Stimulated activated CD4-positive, alpha-beta T cell treated with anti-CD3 and anti-CD28 coated beads, Interleukin-2, amount 100 ng/mL, for 48 hours (primary cell): ENCODE measurements around the gene LPIN1.

Source experiments
- DNase-seq, 2 donors: peaks; one replicate each; pipeline ENCODE4 v3.0.0-alpha.2; 2020

LPIN1 gene

GRCh38 chr2:11765501-11765900, 19.1 kb downstream of the LPIN1 start:
- DNase-seq = no peak

GRCh38 chr2:11766016-11766415, 19.6 kb downstream of the LPIN1 start:
- no peak for DNase-seq

GRCh38 chr2:11767779-11768178, 21.3 kb downstream of the LPIN1 start:
- no peak for DNase-seq

GRCh38 chr2:11768946-11769345, 22.5 kb downstream of the LPIN1 start:
- no peak for DNase-seq

GRCh38 chr2:11769516-11769915, 23.1 kb downstream of the LPIN1 start:
- DNase-seq = no peak

DNA sequence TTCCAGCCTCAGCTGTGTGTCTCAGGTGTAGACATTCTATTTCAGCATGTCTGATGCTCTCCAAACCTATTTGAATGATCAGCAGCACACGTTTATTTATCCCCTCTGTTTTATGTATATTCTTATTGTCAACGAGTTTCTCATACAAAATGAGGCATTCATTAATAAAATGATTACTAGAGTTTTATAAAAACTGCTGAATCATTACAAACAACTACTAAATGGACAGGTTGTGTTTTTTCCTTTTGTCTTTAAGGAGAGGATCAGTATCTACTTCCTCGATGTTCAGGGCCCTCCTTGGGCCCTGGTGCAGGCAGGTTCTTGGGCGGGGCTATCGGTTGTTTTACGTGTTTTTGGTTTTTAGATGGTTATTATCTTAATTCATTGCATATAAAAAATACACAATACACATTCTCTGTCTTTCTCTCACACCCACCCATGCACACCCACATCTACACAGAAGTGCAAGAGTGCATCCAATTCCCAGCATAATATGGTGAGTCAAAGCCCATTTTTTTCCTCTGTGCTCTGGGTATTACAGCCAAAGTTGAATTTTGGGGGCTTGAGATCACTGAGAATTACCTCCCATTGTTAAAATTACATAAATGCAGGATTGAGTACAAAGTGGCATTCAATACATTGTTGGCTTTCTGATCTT, 24.2 kb downstream of the LPIN1 start:
- DNase-seq = no peak

- no peak for DNase-seq
Observed at GRCh38 chr2:11771971-11772615, 25.7 kb downstream of the LPIN1 start.

- no peak for DNase-seq
Observed at GRCh38 chr2:11773111-11773510, 26.7 kb downstream of the LPIN1 start.

DNA sequence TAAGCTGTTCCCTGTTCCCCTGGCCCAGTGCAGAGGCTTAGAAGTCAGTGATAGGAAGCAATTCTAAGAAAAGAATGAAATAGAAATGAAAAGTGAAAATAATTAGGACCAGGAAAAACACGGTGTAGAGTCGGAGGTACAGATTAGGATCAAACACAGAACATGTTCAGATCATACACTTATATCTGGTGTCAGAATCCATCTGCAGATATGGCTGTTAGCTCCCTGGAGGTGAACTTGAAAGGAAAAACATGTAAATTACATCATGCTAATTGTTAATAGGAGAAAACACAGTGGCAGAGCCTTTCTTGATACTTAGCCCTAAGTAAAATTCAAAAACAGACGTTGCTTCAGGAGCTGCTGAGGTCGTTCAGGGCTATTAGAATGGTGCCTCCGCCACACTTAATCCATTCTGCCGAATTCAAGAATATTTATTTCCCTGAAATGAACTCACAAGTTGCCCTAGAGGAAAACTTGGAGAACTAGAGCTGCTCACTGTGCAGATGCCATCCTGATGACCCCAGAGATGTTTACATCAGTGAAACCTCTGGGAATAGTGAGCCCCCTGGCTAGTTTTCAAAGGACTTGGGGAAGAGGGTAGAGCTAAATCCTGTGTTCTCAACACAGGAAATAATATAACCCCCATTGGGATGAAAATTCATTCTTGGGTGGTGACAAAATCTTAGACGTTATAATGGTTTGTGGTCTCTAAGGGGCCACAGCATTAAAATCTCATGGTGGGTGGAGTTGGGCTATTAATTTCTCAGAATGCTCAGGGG, 27.5 kb downstream of the LPIN1 start:
- DNase-seq = no peak

GRCh38 chr2:11774600-11774999, 28.2 kb downstream of the LPIN1 start:
- no peak for DNase-seq

DNA sequence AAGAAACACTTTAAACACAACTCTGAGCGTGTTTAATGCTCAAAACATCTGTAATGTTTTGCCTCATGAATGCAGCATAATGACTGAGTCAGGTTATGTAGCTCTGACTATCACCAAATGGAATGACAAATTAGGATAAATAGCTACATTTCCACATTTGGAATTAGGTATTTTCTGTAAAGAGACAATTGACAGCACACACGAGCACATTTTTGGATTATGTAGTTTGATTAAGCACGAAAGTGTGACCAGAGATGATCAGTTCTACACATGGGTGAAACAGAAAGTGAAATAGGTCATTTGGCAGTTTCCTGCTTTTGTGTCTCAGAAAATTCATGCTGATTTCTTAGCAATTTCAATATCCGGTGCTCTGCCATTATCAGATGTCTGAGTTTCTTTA, 29.0 kb downstream of the LPIN1 start:
- DNase-seq = no peak

DNA sequence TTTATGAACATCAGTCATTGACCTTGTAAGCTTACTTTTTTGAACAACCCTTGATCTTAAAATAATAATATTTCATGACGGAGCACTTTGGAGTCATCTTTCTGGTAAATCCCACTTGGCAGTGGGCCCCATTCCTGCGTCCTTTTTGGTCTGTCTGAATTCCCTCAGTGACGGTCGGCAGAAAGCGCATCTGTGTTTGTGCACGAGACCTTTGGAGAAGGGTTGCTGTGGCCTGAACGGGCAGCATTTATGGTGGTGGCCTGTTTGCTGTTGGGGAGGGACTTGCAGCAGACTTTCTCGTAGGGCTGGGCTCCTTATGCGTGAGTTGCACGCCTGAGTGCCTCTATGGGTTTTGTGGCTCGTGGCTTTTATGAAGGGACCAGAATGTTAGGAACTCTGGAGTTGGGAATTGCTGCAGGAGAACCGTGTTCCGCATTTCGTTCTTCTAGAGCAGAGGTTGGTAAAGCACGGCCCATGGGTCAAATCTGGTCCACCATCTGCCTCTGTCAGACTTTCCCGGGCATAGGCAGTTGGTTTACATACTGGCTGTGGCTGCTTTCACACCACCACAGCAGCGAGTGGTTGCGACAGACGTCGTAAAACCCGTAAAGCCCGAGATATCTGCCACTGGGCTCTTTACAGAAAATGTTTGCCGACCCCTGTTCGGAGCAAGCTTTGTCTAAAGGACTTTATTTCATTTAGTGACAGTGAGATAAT, 30.8 kb downstream of the LPIN1 start:
- DNase-seq = no peak

- no peak for DNase-seq
Observed at GRCh38 chr2:11777886-11778415, 31.5 kb downstream of the LPIN1 start.

- no peak for DNase-seq
Observed at GRCh38 chr2:11778416-11778815, 32.0 kb downstream of the LPIN1 start.

- peak; percentile 87 to 89 for DNase-seq
Observed at GRCh38 chr2:11778923-11779757, 32.7 kb downstream of the LPIN1 start.

- no peak for DNase-seq
Observed at GRCh38 chr2:11781602-11782001, 35.2 kb downstream of the LPIN1 start.

GRCh38 chr2:11784280-11784679, 37.8 kb downstream of the LPIN1 start:
- DNase-seq = no peak

DNA sequence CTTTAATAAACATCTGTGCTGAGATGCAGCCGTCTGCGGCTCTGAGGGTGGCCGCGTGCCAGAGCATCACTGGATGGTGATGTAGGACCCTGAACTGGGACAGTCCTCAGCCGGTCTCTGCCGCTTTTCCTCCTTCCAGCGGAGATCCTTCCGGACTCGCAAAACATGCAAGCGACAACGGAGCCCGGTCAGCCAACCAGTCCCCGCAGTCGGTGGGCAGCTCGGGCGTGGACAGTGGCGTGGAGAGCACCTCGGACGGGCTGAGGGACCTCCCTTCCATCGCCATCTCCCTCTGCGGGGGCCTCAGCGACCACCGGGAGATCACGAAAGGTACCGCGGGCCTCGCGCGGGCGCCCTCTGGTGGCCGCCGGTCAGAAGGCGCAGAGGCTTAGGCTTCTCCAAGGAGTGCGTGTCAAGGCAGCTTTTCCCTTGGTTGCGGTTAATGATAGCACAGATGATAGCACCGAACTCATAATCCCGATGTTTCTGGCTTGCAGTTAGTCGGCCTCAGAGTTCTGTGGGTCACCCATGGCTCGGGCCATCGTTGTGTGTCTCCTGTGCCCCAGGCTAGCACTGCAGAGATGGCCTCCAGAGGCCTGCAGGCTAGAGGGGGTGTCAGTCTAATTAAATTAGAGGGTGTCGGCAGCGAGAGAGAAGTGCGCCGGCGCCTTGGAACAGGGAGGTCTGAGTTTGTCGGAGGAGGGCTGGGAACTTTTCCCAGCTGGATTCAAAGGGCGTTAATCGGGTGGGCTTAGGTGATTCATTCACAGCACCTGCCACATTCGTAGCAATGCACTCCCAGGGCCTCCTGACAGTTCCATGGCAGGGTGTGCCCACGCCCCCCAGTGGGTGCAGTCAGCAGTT, 38.5 kb downstream of the LPIN1 start:
- peak; percentile 32 to 49 for DNase-seq

- no peak for DNase-seq
Observed at GRCh38 chr2:11785611-11785940, 39.1 kb downstream of the LPIN1 start.

DNA sequence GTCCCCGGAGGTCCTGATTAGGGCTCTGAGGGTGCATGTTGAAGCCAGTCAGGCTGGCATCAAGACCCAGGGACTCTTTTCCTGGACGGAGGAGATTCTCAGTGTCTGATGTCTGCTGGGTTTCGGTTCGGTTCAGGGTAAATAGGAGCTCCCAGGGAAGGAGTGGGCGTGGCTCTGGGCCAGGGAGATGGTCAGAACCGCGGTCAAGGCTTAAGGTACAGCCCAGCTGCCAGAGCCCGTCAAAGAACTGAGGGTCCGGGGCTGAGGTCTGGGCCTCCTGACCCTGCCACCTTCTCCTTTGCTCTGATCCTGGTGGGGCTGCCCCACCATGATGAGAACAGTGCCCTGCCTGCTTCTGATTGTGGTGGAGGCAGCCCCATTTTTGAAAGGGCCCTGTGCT, 39.8 kb downstream of the LPIN1 start:
- DNase-seq = no peak

GRCh38 chr2:11786592-11786991, 40.2 kb downstream of the LPIN1 start:
- DNase-seq = no peak
